IMR-90 (cell line): ENCODE results near the gene C1QTNF8. TPM values are rescaled to one million over a fixed set of nuclear protein-coding genes. Genes with fewer than 3 reads are reported as not detected.

Experiments used
- ATAC-seq: fragments of 200-7000 bp; cut with Tn5 transposase; 2 replicates; pipeline ENCODE4 v1.9.1; 2020; ENCODE audit warnings: low read depth, mild to moderate bottlenecking, moderate library complexity
- BruUV-seq: library from RNA; stranded (reverse); fragments of 400-500 nt; replicated peaks from 2 replicates; lab custom pipeline; 2021; lab: Mats Ljungman, UMichigan
- CTCF ChIA-PET: fragments of 300-600 bp; formaldehyde crosslinking; extraction: SDS; loops from one replicate; lab custom pipeline; 2021; ENCODE audit warnings: antibody characterized with exemption; lab: Yijun Ruan, JAX
- POLR2A ChIA-PET: fragments of 300-600 bp; sonication (Branson Sonifier 250); formaldehyde crosslinking; loops from one replicate; lab custom pipeline; 2022; ENCODE audit warnings: antibody characterized with exemption; ENCODE audit not compliant: unreplicated experiment; lab: Charles Lee
- DNase-seq: peaks from one replicate; pipeline ENCODE4 v3.0.0; 2013
- H2AFZ ChIP-seq: replicated peaks from 2 replicates; pipeline ENCODE3; 2013; ENCODE audit warnings: low read length, mild to moderate bottlenecking; ENCODE audit not compliant: poor library complexity
- H2AK5ac ChIP-seq: 2 replicates; pipeline ENCODE4 v1.6.1; 2013; ENCODE audit warnings: low read depth, low read length, inconsistent platforms
- H2AK9ac ChIP-seq: replicated peaks from 2 replicates; pipeline ENCODE3; 2013; ENCODE audit warnings: mild to moderate bottlenecking, low read depth, low read length, moderate library complexity; ENCODE audit not compliant: poor library complexity
- H2BK120ac ChIP-seq: 2 replicates; pipeline ENCODE4 v1.6.1; 2013; ENCODE audit warnings: low read depth, low read length, inconsistent platforms
- H2BK15ac ChIP-seq: 3 replicates; pipeline ENCODE4 v1.6.1; 2013; ENCODE audit warnings: low read depth, low read length, inconsistent platforms
- H2BK20ac ChIP-seq: 2 replicates; pipeline ENCODE4 v1.6.1; 2013; ENCODE audit warnings: low read depth, mild to moderate bottlenecking, inconsistent platforms, low read length, moderate library complexity
- H2BK5ac ChIP-seq: 2 replicates; pipeline ENCODE4 v1.6.1; 2013; ENCODE audit warnings: mild to moderate bottlenecking, low read depth, low read length, inconsistent platforms; ENCODE audit not compliant: poor library complexity, severe bottlenecking
- H3K14ac ChIP-seq: replicated peaks from 2 replicates; pipeline ENCODE4 v1.6.1; 2013; ENCODE audit warnings: low read depth, low read length, inconsistent platforms
- H3K18ac ChIP-seq: 2 replicates; pipeline ENCODE4 v1.6.1; 2013; ENCODE audit warnings: low read depth, low read length, control low read depth
- H3K23ac ChIP-seq: 2 replicates; pipeline ENCODE4 v1.6.1; 2013; ENCODE audit warnings: low read depth, low read length, inconsistent platforms
- H3K27ac ChIP-seq: 2 replicates; pipeline ENCODE4 v1.5.1; 2013; ENCODE audit warnings: mild to moderate bottlenecking, control low read depth, low read length; ENCODE audit not compliant: insufficient read depth
- H3K27me3 ChIP-seq: 2 replicates; pipeline ENCODE4 v1.6.1; 2013; ENCODE audit warnings: low read length; ENCODE audit not compliant: control insufficient read depth, insufficient read depth
- H3K36me3 ChIP-seq: 2 replicates; pipeline ENCODE4 v1.6.1; 2013; ENCODE audit warnings: low read length, mixed read lengths; ENCODE audit not compliant: control insufficient read depth, insufficient read depth
- H3K4ac ChIP-seq: 2 replicates; pipeline ENCODE4 v1.6.1; 2013; ENCODE audit warnings: low read depth, low read length, inconsistent platforms
- H3K4me1 ChIP-seq: 2 replicates; pipeline ENCODE4 v1.6.1; 2013; ENCODE audit warnings: low read length, mixed read lengths; ENCODE audit not compliant: control insufficient read depth, insufficient read depth
- H3K4me2 ChIP-seq: 2 replicates; pipeline ENCODE4 v1.6.1; 2013; ENCODE audit warnings: low read depth, mild to moderate bottlenecking, control low read depth, low read length, moderate library complexity
- H3K4me3 ChIP-seq: 2 replicates; pipeline ENCODE4 v1.5.1; 2013; ENCODE audit warnings: low read depth, mild to moderate bottlenecking, control low read depth, low read length, moderate library complexity; ENCODE audit not compliant: insufficient read depth
- H3K56ac ChIP-seq: 2 replicates; pipeline ENCODE4 v1.6.1; 2013; ENCODE audit warnings: low read length, inconsistent platforms; ENCODE audit not compliant: insufficient read depth; ENCODE audit errors: extremely low read depth
- H3K79me1 ChIP-seq, 2 experiments: 2 replicates each; pipeline ENCODE4 v1.6.1; 2013; ENCODE audit warnings: low read length in 2 of 2, inconsistent platforms in 1 of 2, low read depth in 1 of 2
- H3K9ac ChIP-seq: 2 replicates; pipeline ENCODE4 v1.6.1; 2013; ENCODE audit warnings: low read depth, low read length, control low read depth
- H3K9me1 ChIP-seq: 2 replicates; pipeline ENCODE4 v1.6.1; 2013; ENCODE audit warnings: low read length, inconsistent platforms; ENCODE audit not compliant: insufficient read depth
- H3K9me3 ChIP-seq: 2 replicates; pipeline ENCODE4 v1.6.1; 2013; ENCODE audit warnings: low read length; ENCODE audit not compliant: control insufficient read depth, insufficient read depth
- H4K20me1 ChIP-seq: 2 replicates; pipeline ENCODE4 v1.6.1; 2013; ENCODE audit warnings: low read length, inconsistent platforms; ENCODE audit not compliant: insufficient read depth
- H4K5ac ChIP-seq: 2 replicates; pipeline ENCODE4 v1.6.1; 2013; ENCODE audit warnings: mild to moderate bottlenecking, low read depth, low read length, control low read depth
- H4K8ac ChIP-seq, 2 experiments: 2 replicates each; pipeline ENCODE4 v1.6.1; 2013; ENCODE audit warnings: low read depth in 2 of 2, low read length in 2 of 2, control low read depth in 1 of 2, inconsistent platforms in 1 of 2
- H4K91ac ChIP-seq: 2 replicates; pipeline ENCODE4 v1.6.1; 2013; ENCODE audit warnings: low read depth, low read length, inconsistent platforms; ENCODE audit not compliant: insufficient read depth
- BHLHE40 ChIP-seq: fragments of 150-350 bp; IDR thresholded peaks from 2 replicates; pipeline ENCODE4 v1.6.1; 2016; ENCODE audit warnings: mild to moderate bottlenecking, low read depth, low read length
- CEBPB ChIP-seq: IDR thresholded peaks from 2 replicates; pipeline ENCODE4 v1.6.1; 2012; ENCODE audit warnings: low read depth, low read length, improper control_type of control experiment
- CHD1 ChIP-seq: IDR thresholded peaks from 2 replicates; pipeline ENCODE4 v1.6.1; 2012; ENCODE audit warnings: low read depth, low read length, improper control_type of control experiment
- FOS ChIP-seq: fragments of 150-350 bp; IDR thresholded peaks from 2 replicates; pipeline ENCODE4 v1.6.1; 2016; ENCODE audit warnings: low read depth, low read length
- MAFK ChIP-seq: IDR thresholded peaks from 2 replicates; pipeline ENCODE4 v1.6.1; 2012; ENCODE audit warnings: low read depth, low read length, improper control_type of control experiment
- MAZ ChIP-seq: IDR thresholded peaks from 2 replicates; pipeline ENCODE4 v1.6.1; 2012; ENCODE audit warnings: low read depth, mild to moderate bottlenecking, low read length, improper control_type of control experiment, moderate library complexity, borderline replicate concordance
- MXI1 ChIP-seq: IDR thresholded peaks from 2 replicates; pipeline ENCODE4 v1.6.1; 2012; ENCODE audit warnings: low read depth, mild to moderate bottlenecking, low read length, moderate library complexity, borderline replicate concordance
- NFE2L2 ChIP-seq: fragments of 150-350 bp; IDR thresholded peaks from 2 replicates; pipeline ENCODE4 v1.6.1; 2016; ENCODE audit warnings: low read depth, mild to moderate bottlenecking, low read length
- POLR2A ChIP-seq: IDR thresholded peaks from 2 replicates; pipeline ENCODE4 v1.6.1; 2012; ENCODE audit warnings: mild to moderate bottlenecking, low read depth, low read length
- RAD21 ChIP-seq: IDR thresholded peaks from 2 replicates; pipeline ENCODE4 v1.6.1; 2012; ENCODE audit warnings: low read length, improper control_type of control experiment
- RCOR1 ChIP-seq: IDR thresholded peaks from 2 replicates; pipeline ENCODE4 v1.6.1; 2012; ENCODE audit warnings: mild to moderate bottlenecking, low read length, improper control_type of control experiment; ENCODE audit not compliant: insufficient replicate concordance
- RFX5 ChIP-seq: IDR thresholded peaks from 2 replicates; pipeline ENCODE4 v1.8.0; 2012; ENCODE audit warnings: low read depth, mild to moderate bottlenecking, low read length, moderate library complexity
- SMC3 ChIP-seq: fragments of 150-350 bp; IDR thresholded peaks from 2 replicates; pipeline ENCODE4 v1.6.1; 2016; ENCODE audit warnings: low read depth, mild to moderate bottlenecking, antibody characterized with exemption, low read length, moderate library complexity
- WGBS, 2 experiments: methylation state at CpG; one replicate each; pipeline versions ENCODE4 v1.1.5 to v1.1.7; 2013; ENCODE audit warnings: missing lambda C conversion rate in 2 of 2; ENCODE audit not compliant: insufficient read length in 1 of 2; ENCODE audit errors: extremely low coverage in 2 of 2; 5-methylcytosine and 5-hydroxymethylcytosine counted together
- dilution Hi-C: fragments of 300-500 bp; cut with HindIII; formaldehyde crosslinking; loops from one replicate; pipeline ENCODE4 v1.14.3; 2018; ENCODE audit warnings: low sequenced_read_pairs; ENCODE audit not compliant: unreplicated experiment
- in situ Hi-C: fragments of 300-500 bp; cut with MboI; formaldehyde crosslinking; loops from 3 replicates; pipeline ENCODE4 v1.14.3; 2019; ENCODE audit warnings: low sequenced_read_pairs, inconsistent platforms, mixed read lengths
- intact Hi-C: fragments of 100-400 bp; cut with micrococcal nuclease; formaldehyde crosslinking; loops from 2 replicates; pipeline ENCODE4 v1.10.0; 2022
- polyA plus RNA-seq, 3 experiments: library from polyadenylated mRNA; depleted of rRNA; stranded (reverse); fragments of >200 nt; gene quantifications; 2 replicates each; pipeline ENCODE4 v1.2.3, GENCODE V29; 2012; ENCODE audit warnings: low replicate concordance in 1 of 3
- total RNA-seq: library from RNA; depleted of rRNA; stranded (reverse); fragments of >200 nt; gene quantifications from 2 replicates; pipeline ENCODE4 v1.2.3, GENCODE V29; 2012
- TF ChIP-seq, protein P1 (sequence below): conservative IDR thresholded peaks from 2 replicates; pipeline ENCODE4 v1.5.1; 2012; ENCODE audit warnings: mild to moderate bottlenecking, low read depth, low read length, improper control_type of control experiment
- TF ChIP-seq, protein P2 (sequence below): fragments of 150-350 bp; IDR thresholded peaks from 2 replicates; pipeline ENCODE4 v1.6.1; 2016; ENCODE audit warnings: low read depth, mild to moderate bottlenecking, low read length, moderate library complexity, borderline replicate concordance
- TF ChIP-seq, protein P3 (sequence below): fragments of 150-350 bp; IDR thresholded peaks from 2 replicates; pipeline ENCODE4 v1.6.1; 2017; ENCODE audit warnings: mild to moderate bottlenecking, antibody characterized with exemption, low read length, low read depth

C1QTNF8 gene
- total and polyA plus RNA-seq, 2 of the 4 experiments (the other 2 are of a cell fraction), result not detected

DNA sequence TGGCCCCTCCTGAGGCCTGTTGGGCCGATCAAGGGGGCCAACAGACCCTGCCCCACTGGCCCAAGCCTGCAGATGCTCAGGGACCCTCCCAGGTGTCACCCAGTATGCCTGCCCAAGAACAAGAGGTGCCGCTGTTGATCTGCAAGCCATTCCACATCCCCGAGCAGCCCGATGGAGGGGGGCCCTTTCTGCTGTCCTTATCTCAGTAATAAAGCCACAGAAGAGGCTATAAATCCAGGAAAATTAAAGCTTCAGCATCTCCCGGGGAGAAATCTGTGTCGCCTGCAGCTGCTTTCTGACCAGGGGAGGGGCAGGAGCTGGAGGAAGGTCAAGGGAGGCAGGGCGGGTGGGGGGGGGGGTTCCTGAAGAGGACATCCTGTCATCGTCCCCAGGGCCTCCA is 45.1 kb upstream of the C1QTNF8 start:
- Histone ChIP-seq H3K79me1 (no peaks in the 10 kb centered on the region), H4K20me1 (no peaks in the 10 kb centered on the region), H3K4me2 (no peak overlapping the region), H2AK5ac (no peak overlapping the region), H3K18ac (no peak overlapping the region), H3K9ac (no peak overlapping the region), H4K91ac (no peak overlapping the region), H3K14ac (no peak overlapping the region), H3K4me1 (no peaks in the 10 kb centered on the region), H3K4me3 (no peak overlapping the region), H2BK120ac (no peak overlapping the region), H3K27me3 (peaks cover 30% of the 10 kb centered on the region), H2BK5ac (no peak overlapping the region), H3K4ac (no peak overlapping the region), H3K56ac (no peak overlapping the region), H3K36me3 (no peaks in the 10 kb centered on the region), H3K9me1 (no peaks in the 10 kb centered on the region), H3K23ac (no peak overlapping the region), H3K9me3 (no peaks in the 10 kb centered on the region), H2BK20ac (no peak overlapping the region), H2AK9ac (no peak overlapping the region), H2BK15ac (no peak overlapping the region), H3K27ac (no peak overlapping the region), H4K8ac (no peak overlapping the region), H2AFZ (no peak overlapping the region), H4K5ac (no peak overlapping the region)
- POLR2A ChIA-PET, result no interaction called here
- CTCF ChIA-PET, result no interaction called here
- ATAC-seq (no peak), DNase-seq (no peak)
- no TSS peak for BruUV-seq
- dilution Hi-C loops, result no loop called here
- in situ Hi-C loops, result no loop called here
- intact Hi-C loops, result no loop called here
- no peak for TF ChIP-seq CHD1
- TF ChIP-seq, protein P1, sequence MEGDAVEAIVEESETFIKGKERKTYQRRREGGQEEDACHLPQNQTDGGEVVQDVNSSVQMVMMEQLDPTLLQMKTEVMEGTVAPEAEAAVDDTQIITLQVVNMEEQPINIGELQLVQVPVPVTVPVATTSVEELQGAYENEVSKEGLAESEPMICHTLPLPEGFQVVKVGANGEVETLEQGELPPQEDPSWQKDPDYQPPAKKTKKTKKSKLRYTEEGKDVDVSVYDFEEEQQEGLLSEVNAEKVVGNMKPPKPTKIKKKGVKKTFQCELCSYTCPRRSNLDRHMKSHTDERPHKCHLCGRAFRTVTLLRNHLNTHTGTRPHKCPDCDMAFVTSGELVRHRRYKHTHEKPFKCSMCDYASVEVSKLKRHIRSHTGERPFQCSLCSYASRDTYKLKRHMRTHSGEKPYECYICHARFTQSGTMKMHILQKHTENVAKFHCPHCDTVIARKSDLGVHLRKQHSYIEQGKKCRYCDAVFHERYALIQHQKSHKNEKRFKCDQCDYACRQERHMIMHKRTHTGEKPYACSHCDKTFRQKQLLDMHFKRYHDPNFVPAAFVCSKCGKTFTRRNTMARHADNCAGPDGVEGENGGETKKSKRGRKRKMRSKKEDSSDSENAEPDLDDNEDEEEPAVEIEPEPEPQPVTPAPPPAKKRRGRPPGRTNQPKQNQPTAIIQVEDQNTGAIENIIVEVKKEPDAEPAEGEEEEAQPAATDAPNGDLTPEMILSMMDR, result no peak
- TF ChIP-seq MAFK, result no peak
- no peak for TF ChIP-seq FOS
- TF ChIP-seq RFX5, result no peak
- no peak for TF ChIP-seq NFE2L2
- no peak for TF ChIP-seq CEBPB
- TF ChIP-seq MAZ, result no peak
- no peak for TF ChIP-seq RAD21
- TF ChIP-seq BHLHE40, result no peak
- no peak for TF ChIP-seq RCOR1
- no peak for TF ChIP-seq POLR2A
- TF ChIP-seq, protein P2, sequence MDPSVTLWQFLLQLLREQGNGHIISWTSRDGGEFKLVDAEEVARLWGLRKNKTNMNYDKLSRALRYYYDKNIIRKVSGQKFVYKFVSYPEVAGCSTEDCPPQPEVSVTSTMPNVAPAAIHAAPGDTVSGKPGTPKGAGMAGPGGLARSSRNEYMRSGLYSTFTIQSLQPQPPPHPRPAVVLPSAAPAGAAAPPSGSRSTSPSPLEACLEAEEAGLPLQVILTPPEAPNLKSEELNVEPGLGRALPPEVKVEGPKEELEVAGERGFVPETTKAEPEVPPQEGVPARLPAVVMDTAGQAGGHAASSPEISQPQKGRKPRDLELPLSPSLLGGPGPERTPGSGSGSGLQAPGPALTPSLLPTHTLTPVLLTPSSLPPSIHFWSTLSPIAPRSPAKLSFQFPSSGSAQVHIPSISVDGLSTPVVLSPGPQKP, result no peak
- TF ChIP-seq SMC3, result no peak
- TF ChIP-seq, protein P3, sequence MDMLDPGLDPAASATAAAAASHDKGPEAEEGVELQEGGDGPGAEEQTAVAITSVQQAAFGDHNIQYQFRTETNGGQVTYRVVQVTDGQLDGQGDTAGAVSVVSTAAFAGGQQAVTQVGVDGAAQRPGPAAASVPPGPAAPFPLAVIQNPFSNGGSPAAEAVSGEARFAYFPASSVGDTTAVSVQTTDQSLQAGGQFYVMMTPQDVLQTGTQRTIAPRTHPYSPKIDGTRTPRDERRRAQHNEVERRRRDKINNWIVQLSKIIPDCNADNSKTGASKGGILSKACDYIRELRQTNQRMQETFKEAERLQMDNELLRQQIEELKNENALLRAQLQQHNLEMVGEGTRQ, result no peak
- no peak for TF ChIP-seq MXI1
- WGBS, 2 experiments, result no CpG with 5 or more reads among the region's 8 CpGs
